CD4-positive, alpha-beta T cell treated with Interleukin-17A for 1 hour (primary cell): Measurements from ENCODE around the gene NDNF.

ENCODE experiments used
- DNase-seq: peaks from one replicate; pipeline ENCODE4 v3.0.0-alpha.2; 2020

The NDNF gene

DNA sequence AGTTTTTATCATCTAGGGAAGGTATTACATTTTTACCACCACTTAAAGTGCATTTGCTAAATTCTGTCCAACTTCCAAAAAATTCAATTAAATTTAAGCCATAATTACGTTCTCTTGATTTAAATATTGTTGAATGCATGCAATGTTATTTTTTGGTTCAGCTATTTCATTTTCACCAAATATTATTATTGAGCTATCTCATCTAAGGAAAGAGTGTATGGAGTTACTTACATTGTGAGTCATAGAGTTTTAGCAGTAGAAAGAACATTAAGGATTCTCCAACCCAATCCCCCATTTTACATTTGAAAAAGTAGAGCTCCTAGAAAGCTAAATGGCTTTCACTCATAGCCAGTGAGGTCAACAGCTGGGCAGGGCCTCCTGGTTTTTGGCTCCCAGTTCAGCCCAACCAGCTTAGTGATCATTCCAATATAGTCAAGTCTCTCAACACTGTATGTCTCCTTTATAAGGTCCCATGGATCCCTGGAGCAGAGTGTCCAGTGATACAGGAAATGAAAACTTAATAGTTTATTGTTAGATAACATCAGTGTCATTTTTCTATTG lies 60.5 kb downstream of the NDNF start:
- DNase-seq, result no peak

DNA sequence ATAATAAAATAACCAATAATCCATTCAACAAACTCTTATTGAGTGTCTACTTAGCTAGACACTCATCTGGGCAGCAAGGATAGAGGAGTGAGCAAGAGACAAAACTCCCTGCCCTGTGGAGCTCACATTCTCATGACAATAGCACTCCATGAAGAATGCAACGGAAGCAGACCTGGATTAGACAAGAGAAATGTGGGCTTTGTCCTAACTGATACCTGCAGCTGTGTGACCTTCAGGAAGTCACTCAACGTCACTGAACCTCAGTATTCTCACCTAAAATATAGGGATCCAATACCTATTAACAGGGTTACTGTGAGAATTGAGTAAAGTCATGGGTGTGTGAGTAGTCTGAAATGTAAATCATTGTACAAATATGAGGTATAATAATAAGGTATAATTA lies 61.2 kb downstream of the NDNF start:
- DNase-seq, result no peak

DNA sequence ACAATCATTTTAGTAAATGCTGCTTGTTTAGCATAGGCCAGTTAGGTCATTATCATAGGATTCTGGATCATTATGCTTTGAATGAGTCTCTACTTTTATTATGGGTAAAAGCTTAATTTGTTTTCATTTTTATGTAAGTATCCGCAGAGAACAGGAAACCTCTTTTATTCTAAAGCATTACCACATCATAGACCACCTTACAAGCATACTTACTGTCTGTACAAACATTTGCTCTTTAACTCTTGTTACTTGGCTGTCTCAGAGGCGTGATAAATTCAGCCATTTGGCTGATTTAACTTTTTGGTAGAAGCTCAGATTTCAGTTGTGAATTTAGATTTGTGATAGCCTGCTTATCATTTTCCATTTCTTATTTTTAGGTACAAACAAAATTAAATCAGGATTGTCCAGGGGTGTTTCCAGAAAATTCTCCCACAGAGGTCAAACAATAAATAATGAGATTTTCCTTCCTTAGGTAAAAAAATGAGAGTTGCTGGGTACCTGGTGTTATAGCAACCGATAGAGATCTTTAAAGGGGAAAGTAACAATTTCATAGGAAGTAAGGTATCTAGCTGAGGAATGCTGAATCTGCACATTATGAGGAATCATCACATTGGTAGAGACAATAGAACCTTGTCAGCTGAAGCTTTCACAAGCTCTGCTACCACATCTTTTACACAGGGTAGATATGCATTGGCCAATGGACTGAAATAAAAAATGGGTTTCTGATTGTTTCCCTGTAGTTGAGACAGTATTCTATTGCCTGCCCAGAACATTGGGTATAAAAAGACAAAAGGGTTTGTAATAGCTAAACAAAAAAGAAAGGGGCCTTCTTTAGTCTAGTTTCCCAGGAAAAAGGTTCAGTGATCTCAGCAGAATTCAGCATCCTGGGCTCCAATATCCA lies 62.5 kb downstream of the NDNF start:
- peak; percentile 18 for DNase-seq

DNA sequence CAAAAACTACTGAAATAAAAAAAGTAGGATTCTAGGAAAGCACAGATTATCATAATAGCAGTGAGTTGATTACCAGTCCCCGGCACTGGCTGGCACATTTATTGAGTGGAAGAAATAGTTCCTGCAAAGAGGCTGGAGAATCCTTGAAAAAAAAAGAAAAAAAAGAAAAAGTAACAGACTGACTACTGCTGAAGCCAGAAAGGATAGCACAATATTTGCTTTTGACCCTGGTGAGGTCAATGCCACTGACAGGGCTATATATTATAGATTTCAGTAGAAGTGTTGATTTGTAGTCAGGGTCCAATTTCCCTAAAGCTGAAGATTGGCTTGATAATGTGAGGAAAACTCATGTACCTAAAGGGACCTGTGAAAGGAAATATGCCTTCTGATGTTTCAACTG lies 64.7 kb downstream of the NDNF start:
- no peak for DNase-seq

DNA sequence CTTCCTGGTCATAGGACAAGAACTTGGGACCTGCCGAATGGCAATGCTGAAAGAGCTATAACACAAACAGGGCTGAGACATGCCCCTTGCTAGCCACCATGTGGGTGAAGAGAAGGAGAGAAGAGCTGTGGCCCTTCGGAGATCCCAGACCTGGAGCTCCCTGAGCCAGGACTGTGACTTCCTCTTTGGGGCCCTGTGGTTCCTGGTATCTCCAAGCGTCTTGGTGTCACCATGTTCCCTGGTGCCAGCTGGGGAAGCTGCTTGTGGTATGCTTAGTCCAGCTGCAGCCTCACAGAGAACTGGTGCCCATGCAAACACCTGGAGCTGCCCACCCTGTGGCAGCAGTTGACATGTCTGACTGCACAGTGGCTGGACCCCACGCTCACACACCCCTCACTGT lies 68.5 kb downstream of the NDNF start:
- no peak for DNase-seq

DNA sequence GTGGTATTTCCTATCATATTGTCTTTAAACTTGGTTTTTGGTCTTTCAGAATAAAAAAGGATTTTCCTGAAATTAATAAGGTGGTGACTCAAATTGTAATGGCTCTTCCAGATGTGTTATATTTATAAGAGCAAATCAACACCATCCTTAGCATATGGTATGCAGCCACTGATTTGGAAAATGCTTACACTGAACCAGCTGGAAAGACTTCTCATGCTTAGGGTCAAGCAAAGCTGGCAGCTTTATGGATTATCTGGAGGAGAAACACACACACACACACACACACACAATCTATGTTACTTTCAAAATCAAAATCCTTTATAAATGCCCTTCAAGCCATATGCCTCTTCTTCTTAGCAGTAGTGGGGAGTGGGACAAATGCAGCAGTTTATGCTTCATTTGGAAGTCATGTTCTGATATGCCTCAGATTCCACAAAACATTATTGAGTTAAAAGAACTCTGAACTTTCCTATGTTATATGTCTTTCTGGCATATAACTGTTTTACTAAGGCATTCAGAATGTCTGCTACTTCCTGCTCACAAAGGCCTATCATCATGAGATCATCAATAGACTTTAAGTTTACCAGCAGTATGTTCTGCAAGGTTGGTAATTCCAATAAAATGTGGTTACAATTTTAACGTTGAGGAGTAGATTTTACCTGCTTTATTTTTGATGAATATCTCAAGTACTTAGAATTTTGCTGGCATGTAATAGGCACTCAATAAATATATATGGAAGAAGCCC lies 76.9 kb downstream of the NDNF start:
- DNase-seq, result no peak

DNA sequence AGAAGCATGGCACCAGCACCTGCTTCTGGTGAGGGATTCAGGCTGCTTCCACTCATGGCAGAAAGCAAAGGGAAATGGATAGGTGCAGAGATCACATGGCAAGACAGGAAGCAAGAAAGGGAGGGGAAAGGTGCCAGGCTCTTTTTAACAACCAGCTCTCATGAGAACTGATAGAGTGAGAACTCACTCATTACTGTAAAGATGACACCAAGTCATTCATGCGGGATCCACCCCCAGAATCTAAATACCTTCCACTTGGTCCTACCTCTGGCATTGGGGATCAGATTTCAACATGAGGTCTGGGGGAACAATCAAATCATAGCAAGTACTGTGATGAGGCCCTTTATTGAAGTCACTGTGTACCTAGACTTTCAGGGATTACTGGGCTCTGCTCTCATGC lies 77.8 kb downstream of the NDNF start:
- DNase-seq, result no peak

DNA sequence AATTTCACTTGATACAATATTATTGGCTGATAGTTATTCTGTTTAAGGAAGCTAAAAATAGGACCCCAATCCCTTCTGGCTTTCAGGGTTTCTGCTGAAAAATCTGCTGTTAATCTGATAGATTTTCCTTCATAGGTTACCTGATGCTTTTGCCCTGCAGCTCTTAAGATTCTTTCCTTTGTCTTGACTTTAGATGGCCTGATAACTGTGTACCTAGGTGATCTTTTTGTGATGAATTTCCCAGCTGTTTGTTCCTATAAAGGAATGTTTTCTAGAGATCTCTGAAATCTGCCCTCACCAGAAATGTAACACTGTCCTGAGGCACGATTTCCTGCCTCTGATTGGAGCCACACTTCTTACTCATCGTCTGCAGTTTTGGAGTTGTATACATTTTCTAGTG lies 80.5 kb downstream of the NDNF start:
- DNase-seq, result no peak

DNA sequence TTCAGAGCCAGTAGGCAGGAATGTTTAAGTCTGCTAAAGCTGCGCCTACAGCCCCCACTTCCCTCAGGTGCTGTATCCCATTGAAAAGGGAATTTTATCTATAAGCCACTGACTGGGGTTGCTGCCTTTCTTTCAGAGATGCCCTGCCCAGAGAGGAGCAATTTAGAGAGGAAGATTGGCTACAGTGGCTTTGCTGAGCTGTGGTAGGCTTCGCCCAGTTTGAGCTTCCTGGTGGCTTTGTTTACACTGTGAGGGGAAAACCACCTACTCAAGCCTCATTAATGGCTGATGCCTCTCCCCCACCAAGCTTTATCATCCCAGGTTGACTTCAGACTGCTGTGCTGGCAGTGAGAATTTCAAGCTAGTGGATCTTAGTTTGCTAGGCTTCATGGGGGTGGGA lies 82.1 kb downstream of the NDNF start:
- no peak for DNase-seq
